ENCODE results near the gene PNPLA2. TPM values are rescaled to one million over a fixed set of nuclear protein-coding genes. Genes with fewer than 3 reads are reported as not detected.

The PNPLA2 gene
- total and polyA plus RNA-seq, 10 of the 15 experiments (the other 5 are each of a cell fraction or from before 2014, with no cell fraction given) = 0.19 to 34.0 (median 8.1) TPM

DNA sequence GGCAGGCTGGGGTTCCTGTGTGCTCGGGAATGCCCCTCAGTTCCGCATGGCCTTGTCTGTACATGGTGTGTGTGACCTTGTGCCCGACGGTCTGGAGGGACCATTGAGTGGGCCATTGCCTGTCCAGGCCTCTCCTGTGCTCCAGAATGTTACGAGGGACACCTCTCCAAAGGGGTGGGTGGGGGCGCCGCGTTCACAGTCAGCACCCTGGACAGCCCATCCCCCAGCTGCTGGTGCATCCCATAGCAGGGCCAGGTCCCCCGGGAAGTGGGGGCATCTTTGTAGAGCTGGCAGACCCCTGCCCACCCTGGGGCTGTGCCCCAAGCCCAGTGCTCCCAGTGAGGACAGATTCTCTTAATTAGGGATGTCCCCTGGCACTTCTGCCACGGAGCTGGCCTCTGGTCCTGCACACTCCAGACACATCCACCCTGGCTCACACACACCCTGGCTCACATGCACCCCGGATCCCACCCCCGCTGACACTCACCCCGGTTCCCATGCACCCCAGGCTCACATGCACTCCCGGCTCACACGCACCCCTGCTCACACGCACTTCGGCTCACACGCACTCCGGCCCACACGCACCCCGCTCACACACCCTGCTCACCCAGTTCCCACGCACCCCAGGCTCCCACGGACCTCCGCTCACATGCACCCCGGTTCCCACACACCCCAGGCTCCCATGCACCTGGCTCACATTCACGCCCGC lies 39.5 kb downstream of the PNPLA2 start:
- no peaks in the 10 kb centered on the region for H3K36me3 ChIP-seq (ENCODE audit: control insufficient read depth in 2 of 2, insufficient read depth in 2 of 2, low read length in 1 of 2)
- no peaks in the 10 kb centered on the region for H3K79me2 ChIP-seq (ENCODE audit: control insufficient read depth, insufficient read depth, low read length)
- H3K4me2 ChIP-seq (ENCODE audit: control insufficient read depth, insufficient read depth) = no peak overlapping the region
- RAD21 ChIA-PET (ENCODE audit: unreplicated experiment) = interaction anchor here (0.9 kb wide), 1 partner anchor 13 kb away, joined by 3 read pairs; no protein-coding TSS in a partner anchor
- H3K4me3 ChIP-seq = no peak overlapping the region
- no peak overlapping the region for H3K27ac ChIP-seq (ENCODE audit: control insufficient read depth, insufficient read depth)
- no peak for DNase-seq (ENCODE audit: low read depth, low spot score)
- SMC1A ChIA-PET (ENCODE audit: uncharacterized antibody, unreplicated experiment) = no interaction called here
- 59% methylated on average over 25 of the region's 27 CpGs for WGBS (ENCODE audit: insufficient coverage, insufficient replicate concordance, low lambda C conversion rate, missing lambda C conversion rate)
- no peak overlapping the region for H2AFZ ChIP-seq (ENCODE audit: control insufficient read depth, low read depth, low read length)
- POLR2A ChIA-PET = interaction anchor here (0.7 kb wide), 1 partner anchor 418 kb away, joined by 3 read pairs; no protein-coding TSS in a partner anchor
- TF ChIP-seq ZNF622 (IDR thresholded peaks at IDR 0.05) (no peak), KLF5 (IDR thresholded peaks at IDR 0.05; ENCODE audit: partially characterized antibody) (no peak), TBL1XR1 (IDR thresholded peaks at IDR 0.05; ENCODE audit: low read depth, low read length) (no peak), ZNF384 (IDR thresholded peaks at IDR 0.05; ENCODE audit: borderline replicate concordance, low read depth, low read length) (no peak), EED (IDR thresholded peaks at IDR 0.05; ENCODE audit: low read depth) (no peak), ESRRA (IDR thresholded peaks at IDR 0.05; ENCODE audit: low read length) (no peak), EGR1 (IDR thresholded peaks at IDR 0.05; ENCODE audit: borderline replicate concordance in 1 of 2, low read depth in 2 of 2, low read length in 2 of 2) (no peak), TARDBP (IDR thresholded peaks at IDR 0.05; ENCODE audit: borderline replicate concordance) (no peak), SMAD5 (IDR thresholded peaks at IDR 0.05; ENCODE audit: low read depth) (no peak)
- TF ChIP-seq, protein P1, sequence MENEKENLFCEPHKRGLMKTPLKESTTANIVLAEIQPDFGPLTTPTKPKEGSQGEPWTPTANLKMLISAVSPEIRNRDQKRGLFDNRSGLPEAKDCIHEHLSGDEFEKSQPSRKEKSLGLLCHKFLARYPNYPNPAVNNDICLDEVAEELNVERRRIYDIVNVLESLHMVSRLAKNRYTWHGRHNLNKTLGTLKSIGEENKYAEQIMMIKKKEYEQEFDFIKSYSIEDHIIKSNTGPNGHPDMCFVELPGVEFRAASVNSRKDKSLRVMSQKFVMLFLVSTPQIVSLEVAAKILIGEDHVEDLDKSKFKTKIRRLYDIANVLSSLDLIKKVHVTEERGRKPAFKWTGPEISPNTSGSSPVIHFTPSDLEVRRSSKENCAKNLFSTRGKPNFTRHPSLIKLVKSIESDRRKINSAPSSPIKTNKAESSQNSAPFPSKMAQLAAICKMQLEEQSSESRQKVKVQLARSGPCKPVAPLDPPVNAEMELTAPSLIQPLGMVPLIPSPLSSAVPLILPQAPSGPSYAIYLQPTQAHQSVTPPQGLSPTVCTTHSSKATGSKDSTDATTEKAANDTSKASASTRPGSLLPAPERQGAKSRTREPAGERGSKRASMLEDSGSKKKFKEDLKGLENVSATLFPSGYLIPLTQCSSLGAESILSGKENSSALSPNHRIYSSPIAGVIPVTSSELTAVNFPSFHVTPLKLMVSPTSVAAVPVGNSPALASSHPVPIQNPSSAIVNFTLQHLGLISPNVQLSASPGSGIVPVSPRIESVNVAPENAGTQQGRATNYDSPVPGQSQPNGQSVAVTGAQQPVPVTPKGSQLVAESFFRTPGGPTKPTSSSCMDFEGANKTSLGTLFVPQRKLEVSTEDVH (IDR thresholded peaks at IDR 0.05; ENCODE audit: low read depth, partially characterized antibody) = no peak
- no peaks in the 10 kb centered on the region for H3K4me1 ChIP-seq (ENCODE audit: control insufficient read depth, insufficient read depth, low read length)
- H3K9ac ChIP-seq (ENCODE audit: control insufficient read depth, insufficient read depth, low read length) = no peak overlapping the region
- H3K9me3 ChIP-seq (replicated peaks; ENCODE audit: control insufficient read depth, insufficient read depth, low read length) = no peaks in the 10 kb centered on the region
- in situ Hi-C loops (cut with MboI) = no loop called here
- no TSS peak for BruUV-seq (replicated peaks)
- intact Hi-C loops (cut with micrococcal nuclease; ENCODE audit: unreplicated experiment) = no loop called here
- no peak for ATAC-seq
- no peak for FAIRE-seq
- H3K27me3 ChIP-seq (replicated peaks in 1 of 2; ENCODE audit: control insufficient read depth in 2 of 2, insufficient read depth in 2 of 2, low read length in 1 of 2) = no peaks in the 10 kb centered on the region
- H4K20me1 ChIP-seq (ENCODE audit: control insufficient read depth, insufficient read depth) = no peaks in the 10 kb centered on the region
- CTCF ChIA-PET = no interaction called here

All from GM12878 (cell line).